Measurements from ENCODE around the gene SP2.

- TF ChIP-seq IKZF1 (IDR thresholded peaks at IDR 0.05) (no peak), ZNF577 (CRISPR knock-in tag; IDR thresholded peaks at IDR 0.05; ENCODE audit: borderline replicate concordance, low read depth) (no peak), CEBPB (IDR thresholded peaks at IDR 0.05; ENCODE audit: borderline replicate concordance, low read depth, low read length) (no peak), EP300 (IDR thresholded peaks at IDR 0.05; ENCODE audit: low read depth in 2 of 2, low read length in 2 of 2) (no peak), EP300 (CRISPR knock-in tag; IDR thresholded peaks at IDR 0.05; ENCODE audit: borderline replicate concordance) (no peak), FOXJ3 (CRISPR knock-in tag; IDR thresholded peaks at IDR 0.05; ENCODE audit: borderline replicate concordance) (no peak)
- TF ChIP-seq, protein P1, sequence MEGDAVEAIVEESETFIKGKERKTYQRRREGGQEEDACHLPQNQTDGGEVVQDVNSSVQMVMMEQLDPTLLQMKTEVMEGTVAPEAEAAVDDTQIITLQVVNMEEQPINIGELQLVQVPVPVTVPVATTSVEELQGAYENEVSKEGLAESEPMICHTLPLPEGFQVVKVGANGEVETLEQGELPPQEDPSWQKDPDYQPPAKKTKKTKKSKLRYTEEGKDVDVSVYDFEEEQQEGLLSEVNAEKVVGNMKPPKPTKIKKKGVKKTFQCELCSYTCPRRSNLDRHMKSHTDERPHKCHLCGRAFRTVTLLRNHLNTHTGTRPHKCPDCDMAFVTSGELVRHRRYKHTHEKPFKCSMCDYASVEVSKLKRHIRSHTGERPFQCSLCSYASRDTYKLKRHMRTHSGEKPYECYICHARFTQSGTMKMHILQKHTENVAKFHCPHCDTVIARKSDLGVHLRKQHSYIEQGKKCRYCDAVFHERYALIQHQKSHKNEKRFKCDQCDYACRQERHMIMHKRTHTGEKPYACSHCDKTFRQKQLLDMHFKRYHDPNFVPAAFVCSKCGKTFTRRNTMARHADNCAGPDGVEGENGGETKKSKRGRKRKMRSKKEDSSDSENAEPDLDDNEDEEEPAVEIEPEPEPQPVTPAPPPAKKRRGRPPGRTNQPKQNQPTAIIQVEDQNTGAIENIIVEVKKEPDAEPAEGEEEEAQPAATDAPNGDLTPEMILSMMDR (CRISPR knock-in tag; IDR thresholded peaks at IDR 0.05): no peak
Observed at GRCh38 chr17:47967607-47968252, 71.7 kb downstream of the SP2 start.

Measured in HepG2 (cell line).